Small intestine (tissue), 7 donors: Measurements from ENCODE around the gene PEAK3. TPM values are rescaled to one million over a fixed set of nuclear protein-coding genes. Genes with fewer than 3 reads are reported as not detected.

Source experiments
- DNase-seq, 2 donors: peaks; one replicate each; pipeline versions ENCODE4 v3.0.0 to v3.0.0-alpha.2; 2013
- FAIRE-seq: peaks from 2 replicates; lab custom pipeline; 2012; peaks lifted over from hg19 to GRCh38; lab: Jason Lieb, UNC
- H3K27ac ChIP-seq, 3 donors: one replicate each; pipeline ENCODE4 v1.5.1; 2013; ENCODE audit warnings: low read length in 2 of 3, mild to moderate bottlenecking in 2 of 3, control low read depth in 1 of 3, inconsistent platforms in 1 of 3, low read depth in 1 of 3, moderate library complexity in 1 of 3
- H3K27me3 ChIP-seq, 3 donors: one replicate each; pipeline ENCODE4 v1.6.1; 2013; ENCODE audit warnings: low read length in 3 of 3, inconsistent platforms in 1 of 3; ENCODE audit not compliant: control insufficient read depth in 3 of 3, insufficient read depth in 3 of 3
- H3K36me3 ChIP-seq, 3 donors: one replicate each; pipeline ENCODE4 v1.6.1; 2013; ENCODE audit warnings: low read length in 3 of 3, inconsistent platforms in 1 of 3, low read depth in 1 of 3, mild to moderate bottlenecking in 1 of 3, moderate library complexity in 1 of 3; ENCODE audit not compliant: control insufficient read depth in 3 of 3, insufficient read depth in 2 of 3
- H3K4me1 ChIP-seq, 3 donors: one replicate each; pipeline ENCODE4 v1.6.1; 2013; ENCODE audit warnings: low read length in 2 of 3, inconsistent platforms in 1 of 3, low read depth in 1 of 3, mild to moderate bottlenecking in 1 of 3, moderate library complexity in 1 of 3; ENCODE audit not compliant: control insufficient read depth in 3 of 3, insufficient read depth in 2 of 3
- H3K4me3 ChIP-seq, 3 donors: one replicate each; pipeline ENCODE4 v1.5.1; 2013; ENCODE audit warnings: low read length in 3 of 3, control low read depth in 1 of 3, inconsistent platforms in 1 of 3, low read depth in 1 of 3, mild to moderate bottlenecking in 1 of 3, moderate library complexity in 1 of 3
- H3K9me3 ChIP-seq, 2 donors: one replicate each; pipeline ENCODE4 v1.6.1; 2013; ENCODE audit warnings: low read depth in 1 of 2, low read length in 1 of 2; ENCODE audit not compliant: control insufficient read depth in 2 of 2, insufficient read depth in 1 of 2
- WGBS, 3 donors: extraction: QIAGEN DNeasy Blood & Tissue Kit; methylation state at CpG; one replicate each; pipeline ENCODE4 v1.1.7; 2013; 5-methylcytosine and 5-hydroxymethylcytosine counted together
- polyA plus RNA-seq, 4 donors: library from polyadenylated mRNA; stranded (reverse) in 3 of 4; unstranded in 1 of 4; fragments of 200-250 nt in 3 of 4; fragments of 120-200 nt in 1 of 4; gene quantifications; one replicate each; pipeline versions ENCODE4 v1.2.1 to v1.2.3, GENCODE V29; 2013
- donor health status: healthy with polysubstance abuse.
- donor health status: control.
- donor health status: control.
- donor health status: Bipolar disorder and iron deficiency.
- donor health status: healthy.

The PEAK3 gene
- polyA plus RNA-seq, 4 donors, result 0.25 to 0.54 (median 0.46) TPM; not detected in 1

GRCh38 chr19:2309734-2310362 is 27.9 kb upstream of the PEAK3 start:
- Histone ChIP-seq H3K36me3 (no peaks in the 10 kb centered on the region), H3K27ac (no peak overlapping the region), H3K27me3 (peaks cover 0 to 58% (median 18%) of the 10 kb centered on the region in 3 donors), H3K4me3 (no peak overlapping the region), H3K9me3 (peaks cover 0 to 5% of the 10 kb centered on the region in 2 donors), H3K4me1 (peaks cover 0 to 16% (median 0%) of the 10 kb centered on the region in 3 donors)
- FAIRE-seq (no peak), DNase-seq (no peak)
- 47 to 53% (median 52%) methylated on average over 16 to 17 of the region's 17 CpGs for WGBS, 3 donors

GRCh38 chr19:2308114-2308556 is 26.2 kb upstream of the PEAK3 start, which contains the start of gene LINGO3:
TSS of gene LINGO3 (minus strand) at chr19:2308154. CDS start at chr19:2291776, 16,378 bp downstream.
- H3K36me3 ChIP-seq, result no peaks in the 10 kb centered on the region
- WGBS, 3 donors, result 4 to 40% (median 12%) methylated on average over 1 to 63 of the region's 63 CpGs
- FAIRE-seq (no peak), DNase-seq (peak in 1 of 2 donors; percentile 55)
- H3K4me3 ChIP-seq, result peak within 1 kb of the TSS in 1 of 3 donors; percentile 38
- no peaks in the 10 kb centered on the region for H3K9me3 ChIP-seq
- H3K27me3 ChIP-seq, result peaks cover 0 to 59% (median 18%) of the 10 kb centered on the region in 3 donors
- H3K4me1 ChIP-seq, result peaks cover 0 to 21% (median 0%) of the 10 kb centered on the region in 3 donors
- no peak within 1 kb of the TSS for H3K27ac ChIP-seq

- H3K4me3 ChIP-seq, result peak overlapping the region in 1 of 3 donors; percentile 38
- FAIRE-seq, result no peak
- WGBS, 3 donors, result 16 to 22% (median 21%) methylated on average over 16 to 33 of the region's 33 CpGs
- DNase-seq, result no peak
- H3K27me3 ChIP-seq, result peaks cover 0 to 59% (median 17%) of the 10 kb centered on the region in 3 donors
- H3K36me3 ChIP-seq, result no peaks in the 10 kb centered on the region
- H3K27ac ChIP-seq, result no peak overlapping the region
- H3K9me3 ChIP-seq, result no peaks in the 10 kb centered on the region
- H3K4me1 ChIP-seq, result peaks cover 0 to 27% (median 0%) of the 10 kb centered on the region in 3 donors
Measured at GRCh38 chr19:2307518-2308012, 25.6 kb upstream of the PEAK3 start.

GRCh38 chr19:2306971-2307370 is 25.0 kb upstream of the PEAK3 start:
- FAIRE-seq (no peak), DNase-seq (no peak)
- WGBS, 3 donors, result 68 to 71% (median 70%) methylated on average over 17 of the region's 17 CpGs
- Histone ChIP-seq H3K27ac (no peak overlapping the region), H3K4me3 (no peak overlapping the region), H3K9me3 (no peaks in the 10 kb centered on the region), H3K27me3 (peaks cover 0 to 59% (median 13%) of the 10 kb centered on the region in 3 donors), H3K36me3 (no peaks in the 10 kb centered on the region), H3K4me1 (peaks cover 0 to 33% (median 0%) of the 10 kb centered on the region in 3 donors)

- Histone ChIP-seq H3K36me3 (no peaks in the 10 kb centered on the region), H3K27me3 (peaks cover 0 to 62% (median 13%) of the 10 kb centered on the region in 3 donors), H3K9me3 (no peaks in the 10 kb centered on the region), H3K27ac (no peak overlapping the region), H3K4me3 (no peak overlapping the region), H3K4me1 (peaks cover 0 to 33% (median 0%) of the 10 kb centered on the region in 3 donors)
- WGBS, 3 donors, result 68 to 73% (median 72%) methylated on average over 19 of the region's 19 CpGs
- FAIRE-seq, result no peak
- no peak for DNase-seq
Measured at GRCh38 chr19:2306281-2306806, 24.4 kb upstream of the PEAK3 start.

- no peak overlapping the region for H3K4me3 ChIP-seq
- DNase-seq (no peak), FAIRE-seq (no peak)
- peaks cover 0 to 67% (median 13%) of the 10 kb centered on the region in 3 donors for H3K27me3 ChIP-seq
- H3K36me3 ChIP-seq, result no peaks in the 10 kb centered on the region
- WGBS, 3 donors, result 72 to 78% (median 72%) methylated on average over 19 of the region's 19 CpGs
- H3K9me3 ChIP-seq, result no peaks in the 10 kb centered on the region
- peak overlapping the region in 1 of 3 donors; percentile 70 for H3K27ac ChIP-seq
- H3K4me1 ChIP-seq, result peaks cover 0 to 33% (median 0%) of the 10 kb centered on the region in 3 donors
Measured at GRCh38 chr19:2305452-2306280, 23.7 kb upstream of the PEAK3 start.

- peaks cover 0 to 45% (median 11%) of the 10 kb centered on the region in 3 donors for H3K27me3 ChIP-seq
- no peak overlapping the region for H3K27ac ChIP-seq
- no peak for DNase-seq
- no peaks in the 10 kb centered on the region for H3K36me3 ChIP-seq
- no peak overlapping the region for H3K4me3 ChIP-seq
- H3K4me1 ChIP-seq, result peaks cover 0 to 31% (median 0%) of the 10 kb centered on the region in 3 donors
- 75 to 80% (median 78%) methylated on average over 26 of the region's 26 CpGs for WGBS, 3 donors
- no peaks in the 10 kb centered on the region for H3K9me3 ChIP-seq
- FAIRE-seq, result no peak
Measured at GRCh38 chr19:2303211-2303798, 21.3 kb upstream of the PEAK3 start.
